ENCODE data around the gene FOXP3.
"Not testable (repeated sequence)": the region's sequence is repeated elsewhere in the genome, so short reads cannot be mapped to it uniquely, and the experiment has no call there.

The FOXP3 gene

GRCh38 chrX:49264460-49264859, at the start of gene FOXP3:
Gene FOXP3 (minus strand): TSS chrX:49264710. CDS start chrX:49258505, 6,205 bp downstream.
- no peak for DNase-seq (ENCODE audit: low spot score)

DNA sequence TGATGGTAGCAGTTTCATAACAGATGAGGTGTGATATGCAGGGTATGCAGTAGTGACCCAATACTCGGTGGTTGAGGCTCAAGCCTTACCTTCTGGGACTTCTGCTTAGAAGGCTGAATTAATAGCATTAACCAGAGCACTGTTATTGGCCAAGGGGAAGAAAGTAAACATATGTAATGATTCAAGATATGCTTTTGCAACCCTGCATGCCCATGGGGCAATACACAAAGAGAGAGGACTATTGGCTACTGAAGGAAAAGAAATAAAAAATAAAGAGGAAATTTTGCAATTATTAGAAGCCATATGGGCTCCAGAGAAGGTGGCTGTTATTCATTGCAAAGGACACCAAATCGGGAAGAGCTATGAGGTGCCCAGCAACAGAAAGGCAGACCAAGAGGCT, 47.7 kb upstream of the FOXP3 start:
- DNase-seq (ENCODE audit: low spot score), result no peak

GRCh38 chrX:49310371-49310770, 45.9 kb upstream of the FOXP3 start:
- DNase-seq (ENCODE audit: low spot score), result no peak

- DNase-seq (ENCODE audit: low spot score), result no peak
These were observed 45.0 kb upstream of the FOXP3 start for GRCh38 chrX:49309401-49309981.

- DNase-seq (ENCODE audit: low spot score), result no peak
These were observed 44.2 kb upstream of the FOXP3 start for GRCh38 chrX:49308604-49309269.

- not testable (repeated sequence) for DNase-seq (ENCODE audit: low spot score)
These were observed 43.3 kb upstream of the FOXP3 start for GRCh38 chrX:49307775-49308174.

DNA sequence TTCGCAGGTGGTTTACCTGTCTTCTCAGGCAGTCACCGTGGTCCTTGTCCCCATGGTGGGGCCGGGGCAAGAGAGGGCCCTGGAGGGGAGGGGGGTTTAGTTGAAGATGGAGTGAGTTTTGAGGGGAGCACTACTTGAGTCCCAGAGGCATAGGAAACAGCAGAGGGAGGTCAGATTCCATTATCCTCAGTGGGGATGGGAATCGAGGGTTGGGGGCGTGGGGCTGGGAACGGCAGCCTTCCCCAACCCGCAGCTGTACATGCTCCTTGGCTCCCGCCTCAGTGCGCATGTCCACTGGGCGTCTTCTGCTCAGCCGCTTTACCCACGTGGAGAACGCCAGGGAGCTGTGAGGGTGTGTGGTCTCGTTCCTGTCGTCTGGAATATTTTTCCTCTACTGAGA, 38.8 kb upstream of the FOXP3 start, which contains the start of gene GAGE10:
Gene GAGE10, plus strand, starts transcription at position 301 of the 400 bp plus-strand sequence. CDS start 1,214 bp downstream, outside the sequence.
- no peak for DNase-seq (ENCODE audit: low spot score)

- DNase-seq (ENCODE audit: low spot score), result no peak
These were observed 36.2 kb upstream of the FOXP3 start for GRCh38 chrX:49300703-49301102.

GRCh38 chrX:49299293-49299692, 34.8 kb upstream of the FOXP3 start:
- not testable (repeated sequence) for DNase-seq (ENCODE audit: low spot score)

- no peak for DNase-seq (ENCODE audit: low spot score)
These were observed 28.2 kb upstream of the FOXP3 start for GRCh38 chrX:49292400-49293362.

DNA sequence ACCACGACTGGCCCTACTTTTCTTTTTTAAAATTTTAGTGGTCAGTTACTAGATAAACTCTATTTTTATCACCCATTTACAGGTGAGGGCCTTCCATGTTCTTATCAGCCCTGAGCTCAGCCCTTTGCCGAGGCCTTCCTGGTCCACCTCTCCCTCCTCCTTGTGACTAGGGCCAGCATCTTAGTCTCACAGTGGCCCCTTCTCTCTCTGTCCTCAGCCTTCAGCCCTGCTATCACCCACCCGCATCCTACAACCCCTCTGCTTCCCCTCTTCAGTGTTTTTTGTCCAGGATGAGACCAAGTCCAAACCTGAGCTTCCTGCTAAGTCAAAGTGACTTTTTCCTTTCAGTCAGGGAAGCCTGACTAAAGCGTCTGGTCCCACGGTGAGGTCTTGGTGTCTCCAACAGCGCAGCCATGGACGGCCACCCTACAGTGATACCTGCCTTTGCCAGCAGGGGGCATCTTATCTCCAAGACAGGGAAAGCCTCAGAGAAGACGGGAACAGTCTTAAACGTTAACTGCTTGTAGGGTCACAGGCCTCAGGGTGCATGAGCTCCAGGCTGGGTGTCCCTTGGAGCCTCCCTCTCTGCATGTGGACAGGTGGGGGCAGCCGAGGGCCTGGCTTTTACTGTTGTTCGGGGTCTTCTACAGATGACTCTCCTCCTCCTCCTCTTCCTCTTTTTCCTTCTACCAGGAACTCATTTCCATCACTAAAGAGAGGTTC, 27.3 kb upstream of the FOXP3 start:
- DNase-seq (ENCODE audit: low spot score), result peak; percentile 50

DNA sequence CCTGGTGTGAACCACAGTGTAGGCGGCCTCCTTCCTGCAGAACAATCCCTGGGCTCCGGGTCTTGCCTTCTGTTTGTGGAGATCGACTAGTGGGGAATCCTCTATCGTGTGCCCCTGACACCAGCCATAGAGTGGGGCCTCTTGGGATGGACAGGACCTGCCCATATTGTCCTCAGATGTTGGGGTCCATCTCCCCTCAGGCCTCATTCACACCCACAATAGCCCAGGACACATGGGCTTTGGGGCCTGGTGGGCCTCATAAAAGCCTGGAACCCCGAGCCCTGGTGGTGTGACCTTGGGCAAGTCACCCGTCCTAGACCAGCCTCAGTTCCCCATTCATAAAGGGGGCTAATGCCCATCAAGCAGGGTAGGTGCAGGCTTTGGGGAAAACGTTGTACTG, 25.7 kb upstream of the FOXP3 start:
- DNase-seq (ENCODE audit: low spot score), result no peak

DNA sequence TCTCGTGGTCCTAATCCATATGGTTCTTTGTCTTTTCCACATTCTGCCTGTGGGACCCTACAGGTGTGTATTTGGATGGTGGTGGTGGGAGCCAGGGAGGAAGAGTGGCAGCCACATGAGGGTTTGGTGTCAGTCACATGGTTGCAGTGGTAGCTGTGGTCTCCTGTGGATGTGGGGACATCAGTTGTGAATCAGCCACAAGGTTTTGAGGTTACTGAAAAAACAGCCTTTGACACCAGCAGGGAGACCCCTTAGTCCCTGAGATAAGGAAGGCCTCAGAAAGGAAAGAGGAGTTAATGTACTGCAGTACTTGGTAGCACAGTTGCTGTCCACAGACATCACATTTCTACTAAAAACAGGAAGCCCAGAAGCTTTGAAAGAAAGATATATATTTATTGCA, 23.2 kb upstream of the FOXP3 start:
- DNase-seq (ENCODE audit: low spot score), result no peak

GRCh38 chrX:49286581-49286980, 22.1 kb upstream of the FOXP3 start:
- DNase-seq (ENCODE audit: low spot score), result no peak

DNA sequence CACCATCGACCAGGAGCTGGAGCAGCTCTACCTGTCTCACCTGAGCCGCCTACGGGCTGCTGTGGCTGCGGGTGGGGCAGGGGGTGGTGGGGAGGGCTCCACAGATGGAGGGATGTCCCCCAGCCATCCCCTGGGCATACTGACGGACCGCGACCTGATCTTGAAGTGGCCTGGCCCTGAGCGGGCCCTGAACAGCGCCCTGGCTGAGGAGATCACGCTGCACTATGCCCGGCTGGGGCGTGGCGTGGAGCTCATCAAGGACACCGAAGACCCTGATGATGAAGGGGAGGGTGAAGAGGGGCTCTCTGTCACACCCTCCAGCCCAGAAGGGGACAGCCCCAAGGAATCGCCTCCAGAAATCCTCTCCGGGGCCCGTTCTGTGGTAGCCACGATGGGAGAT, 21.6 kb upstream of the FOXP3 start:
- DNase-seq (ENCODE audit: low spot score), result no peak

DNA sequence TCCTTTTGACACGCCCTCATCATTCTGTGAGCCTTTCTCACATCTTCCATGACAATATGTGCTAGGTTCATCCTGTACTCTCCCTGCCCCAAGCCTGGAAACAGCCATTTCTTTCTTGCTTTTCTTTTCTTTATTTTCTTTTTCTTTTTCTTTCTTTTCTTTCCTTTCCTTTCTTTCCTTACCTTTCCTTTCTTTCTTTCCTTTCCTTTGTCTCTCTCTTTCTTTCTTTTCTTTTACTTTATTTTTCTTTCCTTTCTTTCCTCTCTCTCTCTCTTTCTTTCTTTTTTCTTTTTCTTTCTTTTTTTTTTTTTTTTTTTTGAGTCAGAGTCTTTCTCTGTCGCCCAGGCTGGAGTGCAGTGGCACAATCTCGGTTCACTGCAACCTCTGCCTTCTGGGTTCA, 19.7 kb upstream of the FOXP3 start:
- DNase-seq (ENCODE audit: low spot score), result no peak

- no peak for DNase-seq (ENCODE audit: low spot score)
These were observed 18.1 kb upstream of the FOXP3 start for GRCh38 chrX:49282647-49283011.

DNA sequence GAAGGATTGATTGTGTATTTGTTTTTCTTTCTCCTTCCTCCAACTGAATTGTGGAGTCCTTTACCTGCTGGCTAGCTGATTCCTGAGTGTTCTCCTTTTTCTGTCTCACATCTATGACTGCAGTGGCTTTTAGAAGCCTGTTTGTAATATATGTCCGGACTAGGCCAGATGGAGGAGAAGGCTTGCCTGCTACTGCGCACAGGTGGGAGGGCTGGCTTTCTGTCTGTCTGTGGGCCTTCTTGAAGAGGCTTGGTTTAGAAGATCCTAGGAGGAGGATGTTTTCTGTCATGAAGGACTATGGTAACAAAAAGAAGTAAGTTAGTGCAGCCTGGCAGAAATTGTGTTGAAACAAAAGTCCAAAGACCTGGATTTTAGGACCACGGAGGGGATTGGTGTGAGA, 13.6 kb upstream of the FOXP3 start:
- no peak for DNase-seq (ENCODE audit: low spot score)

DNA sequence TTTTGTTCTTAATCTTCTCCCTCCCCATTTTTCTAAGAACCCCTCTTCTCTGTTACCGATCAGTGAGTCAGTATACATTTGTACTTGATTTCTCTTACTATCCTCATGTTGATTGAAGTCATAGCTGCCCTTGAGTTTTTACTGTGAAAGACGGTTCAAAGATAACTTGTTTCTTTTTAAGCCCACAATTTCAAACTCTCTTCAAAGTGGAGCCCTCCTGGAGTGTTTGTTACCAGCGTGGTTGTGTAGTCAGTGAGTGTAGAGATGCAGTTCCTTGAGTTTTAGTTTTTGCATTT, 13.0 kb upstream of the FOXP3 start:
- no peak for DNase-seq (ENCODE audit: low spot score)

- peak; percentile 31 for DNase-seq (ENCODE audit: low spot score)
These were observed 12.4 kb upstream of the FOXP3 start for GRCh38 chrX:49276671-49277534.

DNA sequence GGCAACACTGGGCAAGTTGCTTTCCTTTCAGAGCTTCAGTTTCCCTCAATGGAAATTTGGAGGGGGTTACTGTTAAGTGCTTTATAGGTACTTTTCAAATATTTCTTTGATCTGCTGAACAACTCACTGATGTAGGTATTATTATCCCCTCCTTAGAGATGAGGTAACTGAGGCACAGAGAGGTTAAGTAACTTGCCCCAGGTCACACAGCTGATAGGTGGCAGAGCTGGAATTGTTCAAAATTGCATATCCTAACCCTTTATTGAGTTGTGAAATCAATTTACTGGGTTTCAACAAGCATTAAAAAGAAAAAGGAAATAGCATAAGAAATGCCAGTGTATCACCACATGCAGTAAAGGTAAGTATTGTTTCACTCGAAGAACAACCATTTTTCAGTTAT, 11.7 kb upstream of the FOXP3 start:
- DNase-seq (ENCODE audit: low spot score), result no peak

Data from AG08396 (cell line).